GM12873 (cell line): Measurements from ENCODE around the gene FMN1.

Experiments
- TF ChIP-seq, protein P1 (sequence below): IDR thresholded peaks from 2 replicates; pipeline ENCODE4 v1.5.1; 2012; ENCODE audit warnings: low read depth, mild to moderate bottlenecking, moderate library complexity, low read length, control low read depth; ENCODE audit not compliant: insufficient read depth; ENCODE audit errors: missing control alignments

FMN1 gene

DNA sequence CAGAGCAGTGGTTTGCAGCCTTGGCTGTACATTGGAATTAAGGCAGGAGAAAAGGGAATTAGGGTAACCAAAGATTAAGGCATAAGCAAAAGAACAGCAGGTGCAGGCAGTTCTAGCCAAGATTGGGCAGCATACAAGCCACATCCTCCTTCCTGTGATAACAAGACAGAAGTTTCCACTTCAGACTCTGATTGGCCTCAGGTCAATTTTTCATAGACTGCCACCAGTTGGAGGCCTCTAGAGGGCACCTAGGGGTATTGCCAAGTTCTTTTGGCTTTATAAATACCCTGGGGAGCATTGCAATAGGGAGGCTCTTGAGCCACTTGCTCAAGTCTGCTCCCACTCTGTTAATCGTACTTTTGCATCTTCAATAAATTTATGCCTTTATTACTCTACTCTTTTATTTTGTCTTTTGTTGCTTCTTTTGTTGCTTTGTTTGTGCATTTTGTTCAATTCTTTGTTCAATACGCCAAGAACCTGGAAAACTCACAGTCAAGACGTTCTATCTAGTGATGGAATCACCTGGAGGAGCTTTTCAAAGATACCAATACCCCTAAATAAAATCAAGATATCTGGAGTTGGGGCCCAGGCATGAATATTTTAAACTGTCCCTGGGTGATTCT is 32.2 kb upstream of the FMN1 start:
- TF ChIP-seq, protein P1, sequence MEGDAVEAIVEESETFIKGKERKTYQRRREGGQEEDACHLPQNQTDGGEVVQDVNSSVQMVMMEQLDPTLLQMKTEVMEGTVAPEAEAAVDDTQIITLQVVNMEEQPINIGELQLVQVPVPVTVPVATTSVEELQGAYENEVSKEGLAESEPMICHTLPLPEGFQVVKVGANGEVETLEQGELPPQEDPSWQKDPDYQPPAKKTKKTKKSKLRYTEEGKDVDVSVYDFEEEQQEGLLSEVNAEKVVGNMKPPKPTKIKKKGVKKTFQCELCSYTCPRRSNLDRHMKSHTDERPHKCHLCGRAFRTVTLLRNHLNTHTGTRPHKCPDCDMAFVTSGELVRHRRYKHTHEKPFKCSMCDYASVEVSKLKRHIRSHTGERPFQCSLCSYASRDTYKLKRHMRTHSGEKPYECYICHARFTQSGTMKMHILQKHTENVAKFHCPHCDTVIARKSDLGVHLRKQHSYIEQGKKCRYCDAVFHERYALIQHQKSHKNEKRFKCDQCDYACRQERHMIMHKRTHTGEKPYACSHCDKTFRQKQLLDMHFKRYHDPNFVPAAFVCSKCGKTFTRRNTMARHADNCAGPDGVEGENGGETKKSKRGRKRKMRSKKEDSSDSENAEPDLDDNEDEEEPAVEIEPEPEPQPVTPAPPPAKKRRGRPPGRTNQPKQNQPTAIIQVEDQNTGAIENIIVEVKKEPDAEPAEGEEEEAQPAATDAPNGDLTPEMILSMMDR = peak; percentile 65

DNA sequence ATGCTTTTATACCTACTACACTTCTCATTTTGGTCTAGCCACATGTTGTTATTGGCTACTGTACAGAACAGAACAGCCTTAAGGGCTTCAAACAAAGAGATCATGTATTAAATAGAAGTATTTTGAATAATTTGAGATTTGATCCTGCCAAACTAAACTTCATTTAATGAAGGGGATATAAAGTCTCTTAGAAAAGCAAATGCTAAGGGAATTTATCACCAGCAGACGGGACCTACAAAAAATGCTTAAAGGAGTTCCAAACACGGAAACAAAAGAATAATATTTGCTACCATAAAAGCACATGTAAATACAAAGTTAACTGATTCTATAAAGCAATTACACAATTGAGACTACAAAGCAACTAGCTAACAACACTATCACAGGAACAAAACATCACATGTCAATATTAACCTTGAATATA is 23.6 kb upstream of the FMN1 start:
- TF ChIP-seq, protein P1 = no peak

DNA sequence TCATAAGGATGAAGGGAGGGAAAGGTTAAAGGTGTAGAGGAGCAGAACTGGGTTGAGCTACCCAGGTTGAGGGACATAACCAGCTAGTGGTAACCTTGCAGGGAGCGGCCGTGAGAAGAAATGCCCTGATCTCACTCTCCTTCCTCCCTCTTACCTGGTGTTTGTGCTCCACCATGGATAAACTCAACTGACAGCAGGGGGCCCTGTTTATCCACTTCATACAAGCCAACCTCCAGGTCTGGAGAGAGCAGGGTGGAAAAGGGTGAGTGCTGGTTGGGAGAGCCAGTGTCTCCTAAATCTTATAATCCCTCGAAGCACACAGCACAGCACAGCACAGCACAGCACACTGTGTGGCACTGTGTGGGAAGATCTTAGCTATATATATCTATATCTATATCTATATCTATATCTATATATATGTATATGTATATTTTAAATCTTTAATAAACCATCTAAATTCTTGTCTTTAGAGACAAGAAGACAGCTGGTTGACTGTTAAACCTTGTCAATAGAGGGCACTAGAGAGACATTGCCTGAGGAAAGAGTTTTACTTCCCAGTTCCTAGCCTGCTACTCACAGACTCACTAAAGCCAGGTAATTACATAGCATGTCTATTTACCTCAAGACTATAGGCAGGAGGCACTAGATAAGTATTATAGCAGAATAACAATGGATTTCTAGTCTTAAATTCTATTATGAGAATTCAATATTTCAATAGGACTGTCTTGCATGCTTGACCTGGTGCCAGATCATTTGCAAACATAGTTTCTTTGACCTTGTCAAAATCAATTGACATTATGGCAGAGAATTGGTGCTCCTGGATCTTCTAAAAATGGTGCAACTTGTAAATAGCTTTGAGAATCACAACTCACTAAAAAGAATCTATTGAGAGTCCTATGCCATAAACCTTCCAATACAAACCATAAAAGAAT is 21.7 kb upstream of the FMN1 start:
- TF ChIP-seq, protein P1 = peak; percentile 64

DNA sequence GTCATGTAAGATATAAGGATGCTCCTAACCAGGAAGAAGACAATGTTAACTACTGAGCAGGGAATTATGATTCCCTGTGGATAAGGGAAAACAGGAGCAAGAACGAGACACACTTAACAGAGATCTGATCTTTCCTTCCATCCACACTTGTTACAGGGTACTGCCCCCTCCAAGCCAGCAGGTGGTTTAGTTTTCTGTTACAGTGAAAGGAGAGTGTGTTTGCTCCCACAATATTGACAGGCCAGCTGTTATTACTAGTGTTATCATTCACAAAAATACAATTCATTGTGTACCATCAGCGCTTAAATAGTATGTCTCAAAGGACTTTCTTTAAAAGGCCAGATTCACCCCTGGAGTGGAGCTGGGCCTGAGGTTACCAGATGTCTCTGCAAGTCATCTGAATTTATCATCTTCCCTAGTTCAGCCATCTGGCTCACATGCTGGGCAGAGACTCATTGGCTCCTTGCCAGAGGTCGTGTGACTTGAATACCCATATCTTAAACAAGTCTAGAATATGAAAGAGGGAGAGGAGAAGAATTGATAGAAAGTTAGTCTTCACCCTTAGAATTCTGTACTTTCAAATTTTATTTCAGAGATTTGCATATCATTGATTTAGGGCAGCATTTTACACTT is 16.8 kb upstream of the FMN1 start:
- TF ChIP-seq, protein P1 = no peak

DNA sequence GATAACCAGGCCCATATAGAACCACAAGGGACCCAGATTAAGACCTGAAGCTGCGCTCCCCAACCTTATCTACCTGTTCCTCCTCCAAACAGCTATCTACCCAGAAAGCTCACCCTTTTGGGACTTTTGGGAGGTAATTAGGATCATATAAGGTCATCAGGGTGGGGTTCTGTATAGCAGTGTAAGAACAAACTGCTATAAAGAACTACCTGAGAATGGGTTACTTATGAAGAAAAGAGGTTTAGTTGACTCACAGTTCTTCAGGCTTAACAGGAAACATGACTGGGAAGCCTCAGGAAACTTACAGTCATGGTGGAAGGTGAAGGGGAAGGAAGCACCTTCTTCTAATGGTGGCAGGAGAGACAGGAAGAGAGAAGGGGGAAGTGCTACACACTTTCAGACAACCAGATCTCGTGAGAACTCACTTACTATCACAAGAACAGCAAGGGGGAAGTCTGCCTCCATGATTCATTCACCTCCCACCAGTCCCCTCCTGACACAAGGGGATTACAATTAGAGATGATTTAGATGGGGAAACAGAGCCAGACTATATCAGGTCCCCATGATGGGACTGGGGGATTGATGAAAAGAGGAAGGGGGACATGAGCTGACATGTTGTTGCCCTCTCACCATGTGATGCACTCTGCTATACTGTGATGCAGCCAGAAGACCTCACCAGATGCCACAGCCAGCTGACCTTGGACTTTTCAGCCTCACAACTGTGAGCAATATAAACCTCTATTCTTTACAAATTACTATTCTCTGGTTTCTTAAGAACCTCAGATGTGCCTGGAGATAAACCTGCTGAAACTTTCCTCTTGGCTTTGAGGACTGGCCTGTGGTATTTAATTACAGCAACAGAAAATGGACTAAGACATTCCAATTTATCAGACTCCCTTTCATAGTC is 15.3 kb upstream of the FMN1 start:
- TF ChIP-seq, protein P1 = no peak

DNA sequence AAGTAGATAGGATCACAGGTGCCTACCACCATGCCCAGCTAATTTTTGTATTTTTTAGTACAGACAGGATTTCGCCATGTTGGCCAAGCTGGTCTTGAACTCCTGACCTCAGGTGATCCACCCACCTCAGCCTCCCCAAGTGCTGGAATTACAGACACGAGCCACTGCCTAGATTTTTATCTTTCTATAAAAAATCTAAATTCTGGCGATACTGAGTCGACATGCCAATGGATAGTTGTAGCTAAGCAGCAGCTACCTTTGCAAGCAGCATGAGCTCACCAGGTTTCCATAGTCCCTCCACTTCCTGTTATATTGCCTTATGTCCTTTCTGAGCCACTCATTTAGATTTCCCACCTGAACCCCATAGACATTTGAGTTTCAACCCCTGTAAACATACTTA is 13.1 kb upstream of the FMN1 start:
- TF ChIP-seq, protein P1 = no peak
